ENCODE measurements around the gene WAPL. TPM values are rescaled to one million over a fixed set of nuclear protein-coding genes. Genes with fewer than 3 reads are reported as not detected.

Gene WAPL
- total and polyA plus RNA-seq, 9 donors: 24.1 to 32.0 (median 25.3) TPM

DNA sequence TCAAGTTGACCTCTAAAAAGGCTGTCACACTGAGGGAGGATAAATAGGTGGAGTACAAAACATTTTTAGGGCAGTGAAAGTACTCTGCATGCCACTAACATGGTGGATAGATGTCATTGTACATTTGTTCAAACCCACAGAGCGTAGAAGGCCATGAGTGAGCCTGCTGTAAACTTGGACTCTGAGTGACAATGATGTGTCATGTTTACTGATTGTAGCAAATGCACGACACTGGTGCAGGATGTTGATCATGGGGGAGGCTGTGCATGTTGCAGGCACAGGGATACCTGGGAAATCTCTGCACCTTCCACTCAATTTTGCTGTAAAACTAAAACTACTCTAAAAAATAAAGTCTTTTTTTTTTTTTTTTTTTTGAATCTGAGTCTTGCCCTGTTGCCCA is 102.5 kb downstream of the WAPL start:
- Histone ChIP-seq H3K27ac (ENCODE audit: low read length) (no peak overlapping the region), H3K4me3 (ENCODE audit: low read length) (no peak overlapping the region), H3K4me1 (ENCODE audit: control insufficient read depth, insufficient read depth, low read length) (no peaks in the 10 kb centered on the region), H3K27me3 (ENCODE audit: control insufficient read depth, insufficient read depth, low read length) (peaks cover 2% of the 10 kb centered on the region), H3K9me3 (replicated peaks; ENCODE audit: control insufficient read depth, low read depth, low read length) (no peaks in the 10 kb centered on the region), H3K36me3 (ENCODE audit: control insufficient read depth, insufficient read depth, low read length) (no peaks in the 10 kb centered on the region)
- no peak for DNase-seq
- 44% methylated on average over 1 of the region's 2 CpGs for WGBS (ENCODE audit: insufficient coverage)

DNA sequence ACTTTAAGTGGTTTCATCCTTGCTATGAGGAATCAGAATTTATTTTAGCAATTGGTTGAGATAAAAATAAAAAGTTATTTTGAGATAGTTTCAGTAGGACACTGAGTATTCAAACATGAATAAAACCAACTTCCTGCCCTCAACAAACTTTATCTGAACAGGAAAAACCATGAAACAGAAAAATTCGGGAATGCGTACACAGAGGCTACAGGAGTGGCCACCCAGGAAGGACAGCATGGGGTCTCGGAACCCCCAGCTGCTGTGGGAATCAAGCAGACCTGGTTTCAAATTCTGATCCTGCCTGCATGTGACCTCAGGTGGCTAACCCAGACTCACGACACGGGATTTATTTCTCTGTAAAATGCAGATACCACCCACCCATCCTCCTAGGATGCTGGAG is 106.0 kb downstream of the WAPL start:
- no peak overlapping the region for H3K27ac ChIP-seq (ENCODE audit: low read length)
- no peaks in the 10 kb centered on the region for H3K9me3 ChIP-seq (replicated peaks; ENCODE audit: control insufficient read depth, low read depth, low read length)
- 68% methylated on average over 3 of the region's 5 CpGs for WGBS (ENCODE audit: insufficient coverage)
- peaks cover 2% of the 10 kb centered on the region for H3K27me3 ChIP-seq (ENCODE audit: control insufficient read depth, insufficient read depth, low read length)
- H3K36me3 ChIP-seq (ENCODE audit: control insufficient read depth, insufficient read depth, low read length): no peaks in the 10 kb centered on the region
- H3K4me3 ChIP-seq (ENCODE audit: low read length): no peak overlapping the region
- no peak for DNase-seq
- peaks cover 3% of the 10 kb centered on the region for H3K4me1 ChIP-seq (ENCODE audit: control insufficient read depth, insufficient read depth, low read length)

- peaks cover 2% of the 10 kb centered on the region for H3K27me3 ChIP-seq (ENCODE audit: control insufficient read depth, insufficient read depth, low read length)
- WGBS (ENCODE audit: insufficient coverage): 86% methylated on average over 1 of the region's 3 CpGs
Measured at GRCh38 chr10:86415116-86415515, 106.5 kb downstream of the WAPL start.

GRCh38 chr10:86413046-86413728 is 108.4 kb downstream of the WAPL start:
- no peaks in the 10 kb centered on the region for H3K9me3 ChIP-seq (replicated peaks; ENCODE audit: control insufficient read depth, low read depth, low read length)
- whole genome bisulfite sequencing (ENCODE audit: insufficient coverage): 22% methylated on average over 1 of the region's 6 CpGs
- peak; percentile 68 for DNase-seq
- H3K27ac ChIP-seq (ENCODE audit: low read length): no peak overlapping the region
- H3K4me1 ChIP-seq (ENCODE audit: control insufficient read depth, insufficient read depth, low read length): peaks cover 3% of the 10 kb centered on the region
- H3K36me3 ChIP-seq (ENCODE audit: control insufficient read depth, insufficient read depth, low read length): no peaks in the 10 kb centered on the region
- no peak overlapping the region for H3K4me3 ChIP-seq (ENCODE audit: low read length)
- H3K27me3 ChIP-seq (ENCODE audit: control insufficient read depth, insufficient read depth, low read length): peaks cover 2% of the 10 kb centered on the region

More at GRCh38 chr10:86415116-86415515, 106.5 kb downstream of the WAPL start:
- Histone ChIP-seq H3K27ac (ENCODE audit: low read length) (no peak overlapping the region), H3K36me3 (ENCODE audit: control insufficient read depth, insufficient read depth, low read length) (no peaks in the 10 kb centered on the region), H3K4me1 (ENCODE audit: control insufficient read depth, insufficient read depth, low read length) (peaks cover 3% of the 10 kb centered on the region), H3K9me3 (replicated peaks; ENCODE audit: control insufficient read depth, low read depth, low read length) (no peaks in the 10 kb centered on the region), H3K4me3 (ENCODE audit: low read length) (no peak overlapping the region)
- DNase-seq: no peak

DNA sequence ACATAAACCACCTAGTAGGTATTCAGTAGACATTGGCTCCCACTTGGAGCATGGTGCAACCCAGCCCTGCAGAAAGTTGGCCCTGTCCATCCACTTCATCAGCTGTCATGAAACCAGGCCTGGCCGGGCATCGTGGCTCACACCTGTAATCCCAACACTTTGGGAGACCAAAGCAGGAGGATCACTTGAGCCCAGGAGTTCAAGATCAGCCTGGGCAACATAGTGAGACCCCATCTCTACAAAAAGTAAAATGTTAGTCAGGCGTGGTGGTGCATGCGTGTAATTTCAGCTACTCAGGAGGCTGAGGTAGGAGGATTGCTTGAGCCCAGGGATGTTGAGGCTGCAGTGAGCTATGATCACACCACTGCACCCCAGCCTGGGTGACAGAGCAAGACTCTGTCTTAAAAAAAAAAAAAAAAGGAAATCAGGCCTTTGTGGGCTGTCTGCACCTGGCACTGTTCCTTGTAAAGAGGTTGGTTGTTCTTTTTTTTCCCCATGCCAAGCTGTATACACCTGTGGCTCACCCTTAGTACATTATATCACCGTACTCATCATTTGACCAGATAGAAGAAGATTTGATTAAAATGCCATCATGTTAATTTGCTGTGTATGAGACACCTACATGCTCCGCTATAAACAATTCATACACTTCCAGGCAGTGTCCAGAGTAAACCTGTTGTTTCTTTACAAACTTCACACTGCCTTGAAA is 109.6 kb downstream of the WAPL start:
- H3K4me3 ChIP-seq (ENCODE audit: low read length): no peak overlapping the region
- no peaks in the 10 kb centered on the region for H3K9me3 ChIP-seq (replicated peaks; ENCODE audit: control insufficient read depth, low read depth, low read length)
- no peak for DNase-seq
- peaks cover 3% of the 10 kb centered on the region for H3K4me1 ChIP-seq (ENCODE audit: control insufficient read depth, insufficient read depth, low read length)
- peaks cover 2% of the 10 kb centered on the region for H3K27me3 ChIP-seq (ENCODE audit: control insufficient read depth, insufficient read depth, low read length)
- H3K36me3 ChIP-seq (ENCODE audit: control insufficient read depth, insufficient read depth, low read length): no peaks in the 10 kb centered on the region
- no CpG with 5 or more reads among the region's 6 CpGs for WGBS (ENCODE audit: insufficient coverage)
- no peak overlapping the region for H3K27ac ChIP-seq (ENCODE audit: low read length)

- peak overlapping the region; percentile 15 for H3K27ac ChIP-seq (ENCODE audit: low read length)
- 4% methylated on average over 3 of the region's 7 CpGs for WGBS (ENCODE audit: insufficient coverage)
- peaks cover 3% of the 10 kb centered on the region for H3K4me1 ChIP-seq (ENCODE audit: control insufficient read depth, insufficient read depth, low read length)
- no peaks in the 10 kb centered on the region for H3K9me3 ChIP-seq (replicated peaks; ENCODE audit: control insufficient read depth, low read depth, low read length)
- peak; percentile 71 for DNase-seq
- peaks cover under 1% of the 10 kb centered on the region for H3K27me3 ChIP-seq (ENCODE audit: control insufficient read depth, insufficient read depth, low read length)
- no peaks in the 10 kb centered on the region for H3K36me3 ChIP-seq (ENCODE audit: control insufficient read depth, insufficient read depth, low read length)
- no peak overlapping the region for H3K4me3 ChIP-seq (ENCODE audit: low read length)
Measured at GRCh38 chr10:86411281-86411841, 110.2 kb downstream of the WAPL start.

DNA sequence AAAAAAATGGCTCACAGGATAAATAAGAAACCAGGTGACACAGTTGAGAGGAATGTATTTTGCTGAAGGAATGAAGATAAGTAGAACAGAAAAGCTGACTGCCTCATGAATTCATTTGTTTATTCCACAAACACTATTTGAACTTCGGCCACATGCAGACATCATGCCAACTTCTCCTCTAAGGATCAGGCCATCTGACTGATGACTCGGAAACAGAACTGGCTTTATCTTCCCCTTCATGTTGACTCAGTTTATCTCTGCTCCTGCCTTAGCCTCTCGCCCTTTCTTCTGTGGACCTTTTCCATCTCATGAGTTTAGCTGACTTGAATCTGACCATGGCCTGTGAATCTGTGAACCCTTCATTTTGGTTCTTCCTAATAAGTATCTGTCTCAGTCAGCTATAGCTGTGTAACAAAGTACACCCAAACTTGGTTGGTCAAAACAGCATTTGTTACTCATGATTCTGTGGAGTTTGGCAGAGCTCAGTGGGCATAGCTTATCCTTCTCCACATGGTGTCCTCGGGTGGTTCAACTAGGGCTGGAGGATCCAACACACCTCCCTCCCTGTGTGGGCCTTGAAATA is 111.0 kb downstream of the WAPL start:
- H3K9me3 ChIP-seq (replicated peaks; ENCODE audit: control insufficient read depth, low read depth, low read length): no peaks in the 10 kb centered on the region
- no peak for DNase-seq
- no peak overlapping the region for H3K27ac ChIP-seq (ENCODE audit: low read length)
- H3K4me1 ChIP-seq (ENCODE audit: control insufficient read depth, insufficient read depth, low read length): peaks cover 3% of the 10 kb centered on the region
- 83% methylated on average over 4 of the region's 4 CpGs for WGBS (ENCODE audit: insufficient coverage)
- no peak overlapping the region for H3K4me3 ChIP-seq (ENCODE audit: low read length)
- no peaks in the 10 kb centered on the region for H3K27me3 ChIP-seq (ENCODE audit: control insufficient read depth, insufficient read depth, low read length)
- no peaks in the 10 kb centered on the region for H3K36me3 ChIP-seq (ENCODE audit: control insufficient read depth, insufficient read depth, low read length)

- no peak overlapping the region for H3K27ac ChIP-seq (ENCODE audit: low read length)
- no peak overlapping the region for H3K4me3 ChIP-seq (ENCODE audit: low read length)
- no CpG with 5 or more reads among the region's 1 CpG for WGBS (ENCODE audit: insufficient coverage)
- H3K27me3 ChIP-seq (ENCODE audit: control insufficient read depth, insufficient read depth, low read length): no peaks in the 10 kb centered on the region
- DNase-seq: no peak
- no peaks in the 10 kb centered on the region for H3K36me3 ChIP-seq (ENCODE audit: control insufficient read depth, insufficient read depth, low read length)
- H3K4me1 ChIP-seq (ENCODE audit: control insufficient read depth, insufficient read depth, low read length): peaks cover 3% of the 10 kb centered on the region
- no peaks in the 10 kb centered on the region for H3K9me3 ChIP-seq (replicated peaks; ENCODE audit: control insufficient read depth, low read depth, low read length)
Measured at GRCh38 chr10:86409183-86409582, 112.4 kb downstream of the WAPL start.

GRCh38 chr10:86403183-86403797 is 118.3 kb downstream of the WAPL start:
- Histone ChIP-seq H3K4me1 (ENCODE audit: control insufficient read depth, insufficient read depth, low read length) (peaks cover 25% of the 10 kb centered on the region), H3K27ac (ENCODE audit: low read length) (no peak overlapping the region), H3K36me3 (ENCODE audit: control insufficient read depth, insufficient read depth, low read length) (no peaks in the 10 kb centered on the region), H3K4me3 (ENCODE audit: low read length) (no peak overlapping the region), H3K27me3 (ENCODE audit: control insufficient read depth, insufficient read depth, low read length) (peaks cover 39% of the 10 kb centered on the region), H3K9me3 (replicated peaks; ENCODE audit: control insufficient read depth, low read depth, low read length) (no peaks in the 10 kb centered on the region)
- no peak for DNase-seq
- 15% methylated on average over 2 of the region's 6 CpGs for WGBS (ENCODE audit: insufficient coverage)
